Fibroblast of skin of left quadriceps (primary cell): ENCODE data around the gene F12.
"Not testable (repeated sequence)": the region's sequence is repeated elsewhere in the genome, so short reads cannot be mapped to it uniquely, and the experiment has no call there.

Experiments
- DNase-seq, 2 experiments: peaks; one replicate each; pipeline ENCODE4 v3.0.0-alpha.2; 2013; ENCODE audit warnings: low read depth in 2 of 2

Gene F12

DNA sequence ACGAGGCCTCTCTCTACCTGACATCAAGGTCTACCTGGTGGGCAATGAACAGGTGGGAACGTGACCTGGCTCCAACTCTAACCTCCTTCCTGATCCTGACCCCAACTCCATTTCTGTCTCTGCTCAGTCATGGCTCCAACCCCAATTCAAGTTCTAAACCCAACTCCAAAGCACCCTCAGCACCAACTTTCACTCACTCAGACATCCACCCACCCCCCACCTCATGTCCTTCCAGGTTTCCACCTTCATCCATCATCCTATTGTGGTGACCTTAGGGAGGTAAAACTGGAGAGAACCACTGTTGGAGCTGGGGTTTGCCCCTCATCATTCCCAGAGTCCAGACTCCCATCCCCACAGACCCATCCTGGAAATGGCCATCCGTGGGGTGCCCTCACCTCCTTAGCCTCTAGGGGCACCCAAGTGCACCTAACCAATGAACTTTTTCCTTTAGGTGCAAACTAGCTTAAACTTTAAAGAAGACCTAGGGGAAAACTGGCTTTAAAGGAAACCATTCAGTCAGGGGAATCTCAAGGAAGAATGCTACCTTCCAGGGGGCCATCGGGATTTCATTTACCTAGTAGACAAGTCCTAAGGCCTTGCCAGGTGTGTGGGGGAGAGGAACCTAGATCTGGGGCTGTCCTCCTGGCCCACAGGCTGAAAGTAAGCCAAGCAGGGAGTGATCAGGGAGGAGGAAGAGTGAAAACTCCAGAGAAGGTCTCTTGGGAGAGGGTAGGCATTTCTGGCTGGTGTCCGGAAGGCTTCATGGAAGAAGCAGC is 40.3 kb downstream of the F12 start:
- DNase-seq, result no peak

DNA sequence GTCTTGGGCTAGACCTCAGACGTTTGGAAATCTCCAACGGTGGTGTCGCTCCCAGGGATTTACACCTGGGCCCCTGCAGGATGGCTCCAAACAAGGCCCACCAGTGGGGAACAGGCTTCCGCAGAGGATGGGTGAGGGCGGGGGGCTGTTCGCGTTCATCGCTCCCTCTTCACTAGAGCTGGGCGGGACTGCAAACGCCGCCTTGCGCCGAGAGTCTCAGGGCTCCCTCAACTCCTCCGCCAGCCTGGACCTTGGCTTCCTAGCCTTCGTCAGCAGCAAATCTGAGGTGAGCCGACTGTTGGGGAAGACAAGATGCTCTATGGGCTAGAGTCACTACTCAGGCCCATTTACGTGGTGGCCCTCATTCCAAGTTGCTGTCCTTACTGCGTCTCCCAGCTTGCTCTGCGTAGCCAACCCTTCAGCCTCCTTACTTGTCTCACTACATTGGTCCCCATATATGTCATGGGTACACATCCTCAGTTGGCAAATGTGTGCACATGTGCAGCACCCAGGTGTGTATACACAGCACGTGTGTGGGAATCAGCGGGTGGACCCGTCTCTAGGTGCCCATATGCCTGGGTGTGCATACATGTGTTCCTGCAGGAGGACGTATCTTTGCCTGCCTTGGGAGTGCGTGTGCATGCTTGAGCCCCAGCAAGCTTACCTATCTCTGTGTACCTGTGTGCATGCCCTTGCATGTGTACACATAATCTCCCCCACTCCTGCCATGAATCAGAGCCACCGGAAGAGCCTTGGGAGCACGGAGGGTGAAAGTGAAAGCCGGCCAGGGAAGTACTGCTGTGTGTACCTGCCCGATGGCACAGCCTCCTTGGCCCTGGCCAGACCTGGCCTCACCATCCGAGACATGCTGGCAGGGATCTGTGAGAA is 41.1 kb downstream of the F12 start:
- no peak for DNase-seq

GRCh38 chr5:177367323-177367848 is 42.0 kb downstream of the F12 start:
- no peak for DNase-seq

DNA sequence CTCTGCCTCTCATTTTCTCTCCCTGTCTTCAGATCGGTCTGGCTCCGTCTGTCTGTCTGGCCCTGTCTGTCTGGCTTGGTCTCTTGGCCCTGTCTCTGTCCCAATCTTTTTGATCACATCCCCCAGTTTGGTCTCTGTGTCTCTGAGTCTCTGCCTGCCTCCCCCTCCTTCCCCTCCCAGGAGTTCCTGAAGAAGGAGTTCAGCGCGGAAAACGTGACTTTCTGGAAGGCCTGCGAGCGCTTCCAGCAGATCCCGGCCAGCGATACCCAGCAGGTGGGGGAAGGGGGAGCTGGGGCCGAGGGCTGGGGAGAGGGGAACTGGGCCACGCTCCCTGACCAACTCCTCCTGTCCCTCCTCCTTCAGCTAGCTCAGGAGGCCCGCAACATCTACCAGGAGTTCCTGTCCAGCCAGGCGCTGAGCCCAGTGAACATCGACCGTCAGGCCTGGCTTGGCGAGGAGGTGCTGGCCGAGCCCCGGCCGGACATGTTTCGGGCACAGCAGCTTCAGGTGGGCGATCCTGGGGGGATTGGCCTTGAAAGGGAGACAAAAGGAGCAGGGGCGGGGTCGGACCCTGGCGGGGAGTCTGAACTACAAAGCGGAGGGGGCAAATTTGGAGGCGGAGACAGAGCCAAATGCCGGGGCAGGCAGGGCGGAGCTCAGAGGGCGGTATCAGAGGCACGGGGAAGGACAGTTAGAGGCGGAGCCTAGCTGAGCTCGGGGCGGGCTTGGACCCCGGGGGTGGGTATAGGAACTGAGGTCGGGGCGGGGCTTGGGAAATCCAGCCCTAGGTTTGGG is 42.6 kb downstream of the F12 start:
- peak; percentile 66 to 71 for DNase-seq

- no peak for DNase-seq
Observed at GRCh38 chr5:177365845-177366527, 43.4 kb downstream of the F12 start.

- DNase-seq, result no peak
Observed at GRCh38 chr5:177364159-177364962, 45.0 kb downstream of the F12 start.

DNA sequence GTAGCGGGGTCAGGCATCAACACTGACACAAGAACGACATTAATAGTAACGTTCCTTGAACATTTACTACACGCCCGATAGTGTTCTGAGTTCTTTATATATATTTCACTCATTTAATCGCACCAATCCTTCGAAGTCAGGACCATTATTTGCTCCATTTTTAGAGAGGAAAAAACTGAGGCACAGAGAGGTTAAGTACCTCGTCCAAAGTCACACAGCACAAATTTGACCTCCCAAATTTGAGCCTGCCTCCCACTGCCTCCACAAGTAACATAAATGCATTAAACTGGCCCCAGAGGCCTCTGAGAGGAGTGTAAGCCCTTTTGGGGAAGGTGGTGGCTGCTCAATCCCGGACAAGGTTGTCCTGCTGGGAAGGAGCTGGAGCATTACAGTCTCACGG is 45.8 kb downstream of the F12 start:
- DNase-seq, result no peak

- DNase-seq, result no peak
Observed at GRCh38 chr5:177362610-177363507, 46.5 kb downstream of the F12 start.

DNA sequence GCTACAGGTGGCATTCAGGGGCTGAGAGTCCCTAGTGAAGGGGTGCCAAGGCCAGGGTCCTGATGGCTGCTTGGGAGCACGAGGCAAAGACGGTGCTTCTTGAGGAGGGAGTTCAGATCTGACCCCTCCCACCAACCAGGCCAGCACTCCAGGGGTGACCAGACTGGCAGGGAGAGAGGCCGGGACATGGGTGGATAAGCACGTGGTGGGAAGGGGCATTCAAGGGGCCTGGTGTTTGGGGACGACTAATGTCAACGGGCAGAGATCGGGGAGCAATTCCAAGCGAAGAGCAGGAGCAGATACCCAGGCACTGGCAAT is 47.1 kb downstream of the F12 start:
- DNase-seq, result no peak

GRCh38 chr5:177361418-177362291 is 47.7 kb downstream of the F12 start:
- no peak for DNase-seq

DNA sequence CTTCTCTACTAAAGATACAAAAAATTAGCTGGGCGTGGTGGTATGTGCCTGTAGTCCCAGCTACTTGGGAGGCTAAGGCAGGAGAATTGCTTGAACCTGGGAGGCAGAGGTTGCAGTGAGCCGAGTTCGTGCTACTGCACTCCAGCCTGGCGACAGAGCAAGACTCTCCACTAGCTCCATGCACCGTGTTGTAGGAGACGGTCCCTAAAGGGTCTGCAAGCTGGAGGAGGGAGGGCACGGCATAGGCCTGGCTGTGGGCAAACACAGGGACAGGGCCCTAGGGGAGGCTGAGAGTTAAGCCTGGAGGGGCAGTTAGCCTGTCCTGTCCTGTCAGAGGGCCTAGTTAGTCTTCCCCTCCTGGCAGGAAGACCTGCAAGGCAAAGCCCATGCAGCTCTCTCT is 48.6 kb downstream of the F12 start:
- DNase-seq, result not testable (repeated sequence)

- DNase-seq, result no peak
Observed at GRCh38 chr5:177359860-177360259, 49.5 kb downstream of the F12 start.

- DNase-seq, result no peak
Observed at GRCh38 chr5:177359451-177359851, 49.9 kb downstream of the F12 start.

DNA sequence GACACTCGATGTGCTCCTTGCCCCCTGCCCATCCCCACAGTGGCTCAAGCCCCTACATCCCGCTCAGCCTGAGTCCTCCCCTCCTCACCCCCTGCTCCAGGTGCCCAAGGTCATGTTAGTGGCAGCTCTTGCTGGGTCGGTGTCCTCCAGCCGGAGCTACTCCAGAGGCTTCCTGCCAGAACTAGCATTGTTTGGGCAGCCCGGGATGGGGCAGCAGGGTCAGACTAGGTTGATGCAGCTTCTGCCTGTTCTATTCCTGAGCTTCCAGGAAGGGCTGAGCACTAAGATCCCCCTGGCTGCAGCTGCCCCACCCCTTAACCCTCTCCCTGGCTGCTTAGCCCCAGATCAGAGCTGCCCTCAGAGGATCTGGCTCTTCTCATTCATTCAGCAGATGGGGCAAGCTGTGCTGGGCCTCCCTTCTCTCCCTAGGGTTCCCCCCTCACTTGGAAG is 51.0 kb downstream of the F12 start:
- DNase-seq, result no peak

DNA sequence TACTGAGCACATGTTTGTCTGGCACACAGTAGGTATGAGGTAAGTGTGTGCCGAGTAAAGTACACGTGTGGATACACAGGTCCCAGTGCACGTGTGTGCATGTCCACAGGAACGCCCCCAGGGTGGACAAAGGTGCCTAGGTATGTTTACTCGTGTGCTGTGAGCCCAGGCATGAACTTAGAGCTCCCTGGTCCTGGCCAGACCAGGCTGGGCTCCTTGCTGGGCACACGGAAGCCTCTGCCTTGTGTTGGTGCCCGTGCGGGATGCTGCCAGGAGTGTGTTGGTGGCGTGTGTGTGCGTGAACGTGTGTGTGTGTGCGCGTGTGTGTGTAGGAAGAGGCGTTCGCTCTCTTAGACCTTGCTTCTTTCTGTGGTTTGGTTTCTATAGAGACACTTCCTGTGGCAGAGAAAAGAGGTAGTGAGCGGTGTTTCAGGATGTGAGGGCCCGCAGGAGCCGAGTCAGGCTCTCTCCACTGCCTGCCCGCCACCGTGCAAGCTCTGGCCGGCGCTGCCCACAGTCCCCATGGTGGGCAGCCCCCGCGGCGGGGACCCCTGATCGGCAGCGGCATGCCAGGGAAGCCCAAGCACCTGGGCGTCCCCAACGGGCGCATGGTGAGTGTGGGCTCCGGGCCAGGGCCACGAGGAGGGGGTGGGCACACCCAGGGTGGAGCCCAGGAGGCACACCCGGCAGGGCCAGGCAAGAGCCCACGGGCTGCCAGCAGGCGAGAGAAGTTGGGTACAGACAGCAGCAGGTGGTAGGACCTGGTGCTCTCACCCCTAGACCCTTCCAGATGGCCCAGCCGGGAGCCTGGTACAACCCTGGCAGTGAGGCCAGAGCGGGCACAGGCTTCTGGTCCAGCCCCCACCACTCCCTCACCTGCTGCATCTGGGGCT is 51.7 kb downstream of the F12 start, which contains the start of gene RGS14:
Gene RGS14, plus strand, starts transcription at position 466 of the 893 bp plus-strand sequence. Its CDS starts 101 bp downstream, at position 567.
- no peak for DNase-seq

DNA sequence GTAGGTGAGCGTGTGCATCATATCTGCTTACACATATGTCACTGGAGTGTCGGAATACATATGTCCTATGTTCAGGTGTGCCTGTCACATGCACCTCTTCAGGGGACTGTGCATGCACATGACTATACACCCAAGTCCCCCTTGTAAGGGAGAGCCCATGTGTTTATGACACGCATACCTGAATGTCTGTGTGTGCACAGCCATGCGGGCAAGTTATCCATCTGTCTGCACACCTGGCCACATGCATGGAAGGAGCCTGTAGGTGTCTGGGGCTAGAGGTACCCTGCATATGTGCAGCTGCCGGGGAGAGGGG is 52.3 kb downstream of the F12 start:
- no peak for DNase-seq

- no peak for DNase-seq
Observed at GRCh38 chr5:177356746-177357145, 52.6 kb downstream of the F12 start.

DNA sequence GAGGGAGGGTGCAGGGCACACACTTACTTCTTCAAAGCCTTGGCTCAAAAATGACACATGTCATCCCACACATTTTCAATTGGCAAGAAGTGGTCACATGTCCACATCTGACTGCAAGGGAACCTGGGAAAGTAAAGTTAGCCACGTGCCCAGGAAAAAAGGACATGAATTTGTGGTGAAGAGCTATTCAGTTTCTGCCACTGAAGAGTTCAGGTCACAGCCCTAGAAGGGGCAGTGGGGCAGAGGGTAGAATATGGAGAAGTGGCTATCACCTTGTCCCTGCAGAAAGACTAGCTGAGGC is 53.5 kb downstream of the F12 start:
- DNase-seq, result no peak
